Spleen (tissue), 7 donors: ENCODE data around the gene DST.

Experiments used
- CTCF ChIP-seq, 11 experiments: fragments of 200-600 bp in 7 of 11; fragments of 450-650 bp in 4 of 11; sonication (generic) in 4 of 11; IDR thresholded peaks in 8 of 11; conservative IDR thresholded peaks in 3 of 11; 1 replicate in 7 of 11; 2 replicates in 4 of 11; pipeline versions ENCODE4 v1.4.0 to v1.8.0; 2016 to 2021; ENCODE audit warnings: antibody characterized with exemption in 11 of 11, inconsistent platforms in 4 of 11, mild to moderate bottlenecking in 1 of 11
- POLR2A ChIP-seq, 3 donors: fragments of 450-650 bp; IDR thresholded peaks; one replicate each; pipeline ENCODE4 v1.5.1; 2017; ENCODE audit warnings: antibody characterized with exemption in 3 of 3, mild to moderate bottlenecking in 1 of 3
- POLR2AphosphoS5 ChIP-seq, 3 donors: sonication (generic); formaldehyde crosslinking; IDR thresholded peaks; one replicate each; pipeline ENCODE4 v1.5.1; 2017; ENCODE audit warnings: antibody characterized with exemption in 3 of 3
- donor health status: DM: no; HTN: no; CAD: no; lungs with moderate emphysema.
- donor health status: DM: no; HTN: no; CAD: no.
- donor health status: DM: no; HTN: no; CAD: no.

DNA sequence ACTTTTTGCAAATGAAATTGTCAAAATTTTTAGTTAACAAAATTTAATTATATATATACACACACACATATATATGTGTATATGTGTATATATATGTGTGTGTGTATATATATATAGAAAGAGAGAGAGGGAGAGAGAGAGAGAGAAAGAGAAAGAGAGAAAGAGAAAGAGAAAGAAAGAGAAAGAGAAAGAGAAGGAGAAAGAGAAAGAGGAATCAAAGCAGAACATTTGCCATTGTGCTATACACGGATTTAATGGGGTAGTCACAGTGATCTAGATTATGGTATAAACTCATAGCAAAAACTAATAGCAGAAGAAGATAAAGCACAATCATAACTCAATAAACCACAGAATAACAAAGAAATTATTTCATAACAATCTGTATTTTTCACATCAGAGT, 126.7 kb downstream of the DST start:
- no peak for TF ChIP-seq CTCF (IDR thresholded peaks at IDR 0.05 in 8 of 11, conservative IDR thresholded peaks at IDR 0.05 in 3 of 11)
- TF ChIP-seq POLR2A (IDR thresholded peaks at IDR 0.05): no peak
- TF ChIP-seq POLR2AphosphoS5 (IDR thresholded peaks at IDR 0.05): no peak
